ENCODE data around the gene EOMES.

Gene EOMES

DNA sequence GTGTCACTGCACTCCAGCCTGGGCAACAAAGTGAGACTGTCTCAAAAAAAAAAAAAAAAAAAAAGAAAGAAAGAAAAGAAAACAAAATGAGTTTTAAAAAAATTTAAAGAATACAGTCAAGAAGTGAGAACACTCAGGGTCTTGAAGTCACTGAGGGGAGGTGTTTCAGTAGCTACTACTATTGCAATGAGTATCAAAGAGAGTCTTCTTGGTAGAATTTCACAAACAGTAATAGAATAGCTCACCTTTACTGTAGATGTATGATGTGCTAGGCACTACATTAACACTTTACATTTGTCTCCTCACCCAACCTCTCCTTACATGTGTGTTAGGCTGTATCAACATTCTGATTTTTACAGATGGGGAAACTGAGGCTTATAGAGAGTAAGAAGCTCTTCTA is 43.9 kb downstream of the EOMES start:
- DNase-seq: no peak

DNA sequence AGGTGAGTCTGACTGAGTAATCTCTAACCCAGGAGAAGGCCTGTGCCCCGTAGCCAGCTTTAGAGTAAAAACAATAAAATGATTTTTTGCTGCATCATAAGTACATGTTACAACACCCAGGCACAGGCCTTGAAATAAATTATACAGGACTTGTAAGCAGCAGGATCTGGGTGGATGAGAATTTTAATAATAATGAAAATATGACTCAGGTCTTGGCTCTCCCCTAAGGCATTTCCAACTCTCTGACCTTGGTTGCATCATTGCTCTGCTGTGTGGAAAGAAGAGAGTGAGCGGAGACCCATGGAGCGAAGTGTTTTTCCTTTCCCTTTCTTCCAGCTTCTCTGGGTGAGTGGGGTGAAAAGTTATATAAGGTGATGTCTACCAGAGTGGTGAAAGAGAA is 44.6 kb downstream of the EOMES start:
- no peak for DNase-seq

DNA sequence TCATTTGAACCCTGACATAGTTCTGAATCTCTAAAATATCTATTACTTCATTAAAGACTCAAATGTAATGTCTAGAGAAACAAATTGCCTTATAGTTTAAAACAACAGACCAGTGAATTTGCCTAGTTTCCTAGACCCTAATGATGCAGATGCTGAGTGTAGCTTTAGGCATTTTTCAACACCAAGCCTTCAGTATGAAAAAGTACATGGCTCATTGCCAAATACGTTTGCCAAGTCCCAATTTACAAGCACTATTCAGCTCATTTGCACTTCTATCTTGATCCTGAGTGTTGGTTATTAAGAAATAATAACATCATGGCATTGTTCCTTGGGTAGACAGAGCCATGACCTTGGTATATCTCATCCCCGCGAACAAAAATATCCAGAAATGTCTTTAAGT is 46.8 kb downstream of the EOMES start:
- DNase-seq: peak; percentile 89

DNA sequence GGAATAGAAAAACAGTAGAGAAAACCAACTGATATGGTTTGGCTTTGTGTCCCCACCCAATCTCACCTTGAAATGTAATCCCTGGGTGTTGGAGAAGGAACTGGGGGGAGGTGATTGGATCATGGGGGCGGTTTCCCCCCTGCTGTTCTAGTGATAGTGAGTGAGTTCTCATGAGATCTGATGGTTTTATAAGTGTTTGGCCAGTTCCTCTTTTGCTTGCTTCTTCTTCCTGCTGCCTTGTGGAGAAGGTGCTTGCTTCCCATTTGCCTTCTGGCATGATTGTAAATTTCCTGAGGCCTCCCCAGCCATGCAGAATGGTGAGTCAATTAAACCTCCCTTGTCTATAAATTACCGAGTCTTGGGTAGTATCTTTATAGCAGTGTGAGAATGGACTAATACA is 48.4 kb downstream of the EOMES start:
- no peak for DNase-seq

DNA sequence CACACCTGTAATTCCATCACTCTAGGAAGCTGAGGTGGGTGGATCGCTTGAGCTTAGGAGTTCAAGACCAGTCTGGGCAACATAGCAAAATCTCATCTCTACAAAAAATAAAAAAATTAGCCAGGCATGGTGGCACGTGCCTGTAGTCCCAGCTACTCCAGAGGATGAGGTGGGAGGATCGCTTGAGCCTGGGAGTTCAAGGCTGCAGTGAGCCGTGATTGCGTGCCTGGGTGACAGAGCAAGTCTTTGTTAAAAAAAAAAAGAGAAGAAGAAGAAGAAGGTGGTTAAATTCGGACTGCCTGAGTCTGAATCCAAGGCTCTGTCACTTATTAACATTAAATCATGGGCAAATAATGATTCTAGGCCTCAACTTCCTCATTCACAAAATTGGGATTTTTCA is 51.0 kb downstream of the EOMES start:
- no peak for DNase-seq

DNA sequence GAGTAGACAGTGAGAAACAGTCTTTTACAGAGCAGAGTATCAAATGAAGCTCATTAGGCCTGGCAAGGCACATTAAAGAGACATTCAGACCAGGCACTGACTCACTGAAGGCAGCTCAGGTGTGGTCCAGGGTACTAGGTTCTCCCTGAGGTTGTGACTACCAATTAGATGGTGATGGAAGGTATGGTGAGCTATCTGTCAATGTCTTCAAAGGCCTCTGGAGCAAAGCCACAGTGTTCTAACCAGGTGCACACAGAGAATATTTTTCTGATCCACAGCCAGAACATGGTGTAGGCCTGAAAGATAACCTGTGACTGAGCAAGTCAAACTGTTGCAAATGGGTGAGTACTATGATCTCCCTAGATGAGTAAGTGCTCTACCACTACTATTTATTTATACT is 51.5 kb downstream of the EOMES start:
- DNase-seq: no peak

DNA sequence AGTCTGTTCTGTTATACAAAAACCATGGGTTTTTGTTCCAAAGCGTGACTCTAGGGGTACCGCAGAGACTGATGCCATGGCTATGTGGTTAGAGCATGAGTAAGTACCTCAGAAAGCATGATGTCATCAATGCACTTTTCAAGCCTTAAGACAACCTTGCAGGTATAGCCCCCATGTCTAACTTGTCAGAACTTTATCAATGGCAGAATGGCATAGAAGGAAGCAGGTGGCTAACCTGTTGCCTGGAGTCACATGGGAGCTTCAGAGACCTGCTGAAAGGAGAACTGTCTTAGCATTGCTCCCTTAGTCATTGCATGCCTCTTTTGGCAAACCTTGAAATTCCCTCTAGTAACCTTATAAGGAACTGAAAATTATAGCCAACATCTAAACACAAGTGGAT is 52.5 kb downstream of the EOMES start:
- no peak for DNase-seq

DNA sequence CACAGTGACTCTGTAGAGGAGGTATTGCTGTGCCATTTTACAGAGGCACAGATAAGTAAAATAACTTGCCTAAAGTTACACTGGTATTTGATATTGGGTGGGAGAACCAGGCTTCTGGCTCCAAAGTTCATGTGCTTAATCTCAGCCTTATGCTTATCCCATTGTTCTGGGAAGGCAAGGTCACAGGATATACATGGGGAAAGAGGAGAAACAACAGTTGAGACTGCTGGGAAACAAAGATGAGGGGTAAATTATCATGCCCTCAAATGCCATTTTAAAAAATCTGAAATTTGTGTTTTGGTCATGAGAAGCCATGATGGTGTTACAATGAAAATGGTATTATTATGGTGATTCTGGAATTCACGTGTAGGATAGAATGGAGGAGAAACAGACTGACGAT is 54.4 kb downstream of the EOMES start:
- no peak for DNase-seq

DNA sequence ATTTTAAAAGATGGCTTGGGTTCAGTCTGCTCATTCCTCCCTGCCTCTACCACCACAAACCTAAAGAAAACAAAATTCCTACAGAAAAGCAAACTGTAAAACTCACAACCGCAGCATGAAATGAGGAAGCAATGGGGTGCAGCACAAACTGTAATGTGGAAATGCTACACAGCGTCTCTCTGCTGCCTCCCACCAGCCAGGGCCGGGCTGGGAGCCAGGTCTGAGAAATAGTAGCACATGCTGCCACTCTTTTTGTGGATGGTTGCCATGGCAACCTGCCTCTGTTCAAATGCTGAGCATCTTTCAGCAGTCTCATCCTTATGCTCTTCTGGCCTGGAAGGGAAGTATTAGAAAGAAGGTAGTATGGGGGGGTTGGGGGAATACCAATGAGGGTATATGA is 55.4 kb downstream of the EOMES start:
- peak; percentile 39 for DNase-seq

DNA sequence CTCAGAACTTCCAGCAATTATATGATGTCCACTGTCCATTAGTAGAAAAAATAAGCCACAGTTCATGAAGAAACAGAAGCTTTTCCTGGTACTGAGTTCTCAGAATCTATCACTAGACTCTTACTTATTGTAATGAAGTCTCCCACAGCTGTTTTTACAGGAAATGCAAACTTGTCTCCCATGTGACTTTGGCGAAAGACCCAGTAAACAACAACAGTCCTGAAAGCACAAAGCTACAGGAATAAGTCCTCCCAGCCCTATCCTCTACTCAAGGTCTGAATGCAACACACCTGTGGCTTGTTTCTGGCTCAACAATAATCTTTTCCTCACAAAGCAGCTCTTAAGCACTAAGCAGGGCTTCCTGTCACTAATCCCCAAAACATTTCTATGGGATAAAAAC is 55.9 kb downstream of the EOMES start:
- no peak for DNase-seq

Data from NCI-H1105 treated with DMSO at 0.1 percent for 48 hours (cell line).